Brain microvascular endothelial cell (primary cell): ENCODE data around the gene MRRF.

Source experiments
- DNase-seq: peaks from one replicate; pipeline ENCODE4 v3.0.0-alpha.2; 2020
- H3K27ac ChIP-seq: fragments of 250-450 bp; sonication (Bioruptor Pico); 2 replicates; pipeline ENCODE4 v1.5.1; 2020; ENCODE audit warnings: mild to moderate bottlenecking, moderate library complexity
- H3K27me3 ChIP-seq: fragments of 250-450 bp; sonication (Bioruptor Pico); replicated peaks from 2 replicates; pipeline ENCODE4 v1.5.1; 2020; ENCODE audit warnings: mild to moderate bottlenecking
- H3K36me3 ChIP-seq: fragments of 250-450 bp; sonication (Bioruptor Pico); replicated peaks from 2 replicates; pipeline ENCODE4 v1.5.1; 2020; ENCODE audit warnings: mild to moderate bottlenecking
- H3K4me3 ChIP-seq: 2 replicates; pipeline ENCODE4 v1.5.1; 2011; ENCODE audit warnings: low read depth, mild to moderate bottlenecking, control low read depth, low read length, moderate library complexity
- CTCF ChIP-seq: IDR thresholded peaks from 2 replicates; pipeline ENCODE4 v1.5.1; 2011; ENCODE audit warnings: low read depth, mild to moderate bottlenecking, moderate library complexity, low read length, control low read depth, inconsistent platforms; ENCODE audit errors: missing control alignments
- in situ Hi-C: cut with HindIII; loops from 2 replicates; pipeline ENCODE4 v1.10.0; 2017; ENCODE audit warnings: low sequenced_read_pairs, low pct_ligation_motif_present

MRRF gene

DNA sequence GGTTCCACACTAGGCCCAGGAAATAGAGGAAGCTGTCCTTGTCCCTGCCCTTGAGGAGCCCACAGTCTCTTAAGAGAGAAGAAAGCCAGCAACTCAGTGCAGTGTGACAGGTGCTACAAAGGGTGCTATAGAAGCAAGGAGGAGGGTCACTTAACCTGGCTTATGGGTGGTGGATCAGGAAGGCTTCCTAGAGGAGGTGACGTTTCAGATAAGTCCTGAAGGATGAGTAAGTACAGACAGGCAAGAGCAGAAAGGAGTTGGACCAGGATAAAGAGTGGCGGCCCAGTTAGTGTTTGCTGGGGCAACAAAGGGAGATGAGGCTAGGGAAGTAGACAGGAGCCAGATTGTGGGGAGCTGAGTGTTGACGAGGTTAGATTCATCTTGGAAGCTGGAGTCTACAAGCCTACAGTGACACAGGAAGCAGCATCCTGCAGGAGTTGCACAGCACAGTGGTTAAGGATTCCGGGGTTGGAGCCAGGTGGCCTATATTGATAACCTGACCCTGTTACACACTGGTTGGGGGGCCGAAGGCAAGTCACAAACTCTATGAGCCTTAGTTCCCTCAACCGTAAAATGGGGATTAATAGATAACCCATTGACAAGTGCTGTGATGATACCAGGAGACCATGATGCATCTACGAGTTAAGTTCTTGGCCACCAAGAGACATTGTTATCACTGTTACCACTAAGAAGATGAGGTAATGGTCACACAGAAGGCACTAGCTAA, 30.5 kb upstream of the MRRF start:
- H3K36me3 ChIP-seq, result no peaks in the 10 kb centered on the region
- no peak overlapping the region for H3K27ac ChIP-seq
- no peak for TF ChIP-seq CTCF
- H3K4me3 ChIP-seq, result no peak overlapping the region
- DNase-seq, result no peak
- in situ Hi-C loops, result no loop called here
- H3K27me3 ChIP-seq, result peaks cover 25% of the 10 kb centered on the region

GRCh38 chr9:122236681-122237080, 28.0 kb upstream of the MRRF start:
- Histone ChIP-seq H3K27me3 (peaks cover 4% of the 10 kb centered on the region), H3K27ac (no peak overlapping the region), H3K36me3 (peaks cover 19% of the 10 kb centered on the region), H3K4me3 (no peak overlapping the region)
- DNase-seq, result no peak
- TF ChIP-seq CTCF, result no peak
- in situ Hi-C loops, result no loop called here

- H3K27ac ChIP-seq, result no peak overlapping the region
- in situ Hi-C loops, result no loop called here
- no peak overlapping the region for H3K4me3 ChIP-seq
- no peak for DNase-seq
- no peaks in the 10 kb centered on the region for H3K27me3 ChIP-seq
- peaks cover 36% of the 10 kb centered on the region for H3K36me3 ChIP-seq
- no peak for TF ChIP-seq CTCF
Measured at GRCh38 chr9:122239722-122240121, 25.0 kb upstream of the MRRF start.

DNA sequence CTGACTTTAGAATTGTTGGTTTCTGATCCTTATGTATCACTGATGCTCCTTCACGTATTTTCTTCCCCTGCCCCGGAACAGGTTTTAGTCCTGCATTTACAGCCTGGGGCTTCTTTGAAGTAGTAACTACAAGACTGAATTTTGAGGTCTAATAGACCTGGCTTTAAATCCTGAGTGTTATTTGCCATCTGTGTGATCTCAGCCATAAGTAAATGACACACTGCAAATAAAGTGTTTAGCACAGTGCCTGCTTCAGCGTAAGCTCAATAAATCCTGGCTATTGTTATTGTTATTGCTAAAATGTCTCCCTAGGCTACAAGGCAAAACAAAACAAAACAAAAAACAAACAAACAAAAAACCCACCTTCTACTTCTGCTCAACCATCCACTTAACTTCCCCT, 20.3 kb upstream of the MRRF start:
- Histone ChIP-seq H3K36me3 (peaks cover 62% of the 10 kb centered on the region), H3K4me3 (no peak overlapping the region), H3K27me3 (no peaks in the 10 kb centered on the region), H3K27ac (no peak overlapping the region)
- no peak for DNase-seq
- TF ChIP-seq CTCF, result no peak
- in situ Hi-C loops, result no loop called here

- in situ Hi-C loops, result no loop called here
- Histone ChIP-seq H3K27ac (no peak overlapping the region), H3K27me3 (no peaks in the 10 kb centered on the region), H3K4me3 (no peak overlapping the region), H3K36me3 (peaks cover 56% of the 10 kb centered on the region)
- DNase-seq, result no peak
- TF ChIP-seq CTCF, result no peak
Measured at GRCh38 chr9:122246666-122247065, 18.0 kb upstream of the MRRF start.

DNA sequence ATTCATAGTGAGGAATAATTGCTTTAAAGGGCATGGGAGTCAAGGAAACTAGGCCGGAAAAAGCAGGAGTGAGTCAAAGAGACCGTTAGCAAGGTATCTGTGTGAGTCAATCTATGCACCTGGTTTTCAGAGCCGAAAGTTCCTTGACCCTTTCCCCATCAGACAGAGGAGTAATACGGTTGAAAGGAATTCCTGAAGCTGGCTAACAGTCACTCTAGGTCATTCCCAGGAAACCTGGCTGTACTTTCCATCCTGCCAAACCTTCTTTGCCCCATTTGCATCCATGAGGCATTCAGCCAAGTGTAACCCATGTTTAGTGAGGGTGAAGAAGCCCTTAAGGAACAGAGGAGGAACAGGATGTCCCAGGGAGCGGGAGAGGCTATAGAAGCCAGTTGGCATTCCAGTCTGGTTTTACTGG, 16.2 kb upstream of the MRRF start:
- DNase-seq, result no peak
- peaks cover 55% of the 10 kb centered on the region for H3K36me3 ChIP-seq
- H3K4me3 ChIP-seq, result no peak overlapping the region
- H3K27ac ChIP-seq, result no peak overlapping the region
- TF ChIP-seq CTCF, result no peak
- no peaks in the 10 kb centered on the region for H3K27me3 ChIP-seq
- in situ Hi-C loops, result no loop called here
